ENCODE data around the gene IFNA1.

Gene IFNA1

DNA sequence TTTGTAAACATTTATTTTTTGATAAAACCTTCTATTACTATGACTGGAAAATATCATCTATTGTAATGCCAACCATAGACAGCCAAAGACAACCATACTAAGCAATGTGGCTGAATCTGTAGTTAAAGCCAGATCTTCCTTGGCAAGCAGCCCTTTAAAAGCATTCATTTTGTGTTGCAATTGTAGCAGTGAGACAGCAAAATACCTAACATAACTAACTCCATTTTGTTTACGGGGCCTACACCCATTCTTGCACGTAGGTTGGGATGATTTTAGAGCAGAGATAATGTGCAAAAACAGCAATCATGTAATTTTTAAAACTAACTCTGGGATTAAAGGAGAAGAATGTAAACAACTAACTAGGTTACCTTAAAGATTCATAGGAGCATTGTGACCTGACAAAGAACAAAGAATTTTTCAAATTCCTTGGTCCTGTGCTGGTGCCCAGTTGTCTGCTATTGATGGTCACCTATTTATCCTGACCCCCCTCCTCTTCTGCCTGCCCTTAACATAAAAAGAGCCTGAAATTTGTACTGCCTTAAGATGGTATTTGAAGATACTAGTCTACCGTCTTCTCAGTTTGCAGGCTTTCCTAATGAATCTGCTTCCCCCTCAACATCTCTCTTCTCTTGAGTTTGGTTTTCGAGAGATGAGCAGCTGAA, 10.6 kb downstream of the IFNA1 start:
- Histone ChIP-seq H3K4me1 (ENCODE audit: insufficient read depth, low read length) (0 out of 2 replicates have a peak, but pooled peaks cover 3% of the 10 kb centered on the region), H3K27me3 (ENCODE audit: insufficient read depth, low read length) (no peaks in the 10 kb centered on the region)
- 88% methylated on average over 2 of the region's 4 CpGs for WGBS

DNA sequence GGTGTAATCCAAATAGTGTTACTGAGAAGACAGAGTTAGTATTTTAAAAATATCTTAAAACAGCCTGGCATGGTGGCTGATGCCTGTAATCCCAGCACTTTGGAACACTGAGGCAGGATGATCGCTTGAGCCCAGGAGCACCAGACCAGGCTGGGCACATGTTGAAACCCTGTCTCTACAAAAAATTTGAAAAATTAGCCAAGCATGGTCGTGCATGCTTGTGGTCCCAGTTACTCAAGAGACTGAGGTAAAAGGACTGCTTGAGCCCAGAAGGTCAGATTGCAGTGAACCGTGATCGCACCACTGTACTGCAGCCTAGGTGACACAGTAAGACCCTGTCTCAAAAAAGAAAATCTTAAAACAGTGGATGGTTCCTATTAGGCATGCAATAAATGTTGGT, 12.4 kb downstream of the IFNA1 start:
- Histone ChIP-seq H3K9me3 (ENCODE audit: insufficient read depth, low read depth, low read length) (no peaks in the 10 kb centered on the region), H3K4me3 (ENCODE audit: low read length) (no peak overlapping the region), H3K36me3 (ENCODE audit: insufficient read depth, low read length) (no peaks in the 10 kb centered on the region), H3K4me1 (ENCODE audit: insufficient read depth, low read length) (0 out of 2 replicates have a peak, but pooled peaks cover 3% of the 10 kb centered on the region), H3K27ac (ENCODE audit: low read depth, low read length) (no peak overlapping the region), H3K27me3 (ENCODE audit: insufficient read depth, low read length) (no peaks in the 10 kb centered on the region), H3K9ac (ENCODE audit: low read depth, low read length) (no peak overlapping the region)
- WGBS, result 89% methylated on average over 4 of the region's 4 CpGs

More for the DNA sequence above, 10.6 kb downstream of the IFNA1 start:
- H3K9me3 ChIP-seq (ENCODE audit: insufficient read depth, low read depth, low read length), result no peaks in the 10 kb centered on the region
- H3K9ac ChIP-seq (ENCODE audit: low read depth, low read length), result no peak overlapping the region
- no peak overlapping the region for H3K4me3 ChIP-seq (ENCODE audit: low read length)
- no peak overlapping the region for H3K27ac ChIP-seq (ENCODE audit: low read depth, low read length)
- H3K36me3 ChIP-seq (ENCODE audit: insufficient read depth, low read length), result no peaks in the 10 kb centered on the region

DNA sequence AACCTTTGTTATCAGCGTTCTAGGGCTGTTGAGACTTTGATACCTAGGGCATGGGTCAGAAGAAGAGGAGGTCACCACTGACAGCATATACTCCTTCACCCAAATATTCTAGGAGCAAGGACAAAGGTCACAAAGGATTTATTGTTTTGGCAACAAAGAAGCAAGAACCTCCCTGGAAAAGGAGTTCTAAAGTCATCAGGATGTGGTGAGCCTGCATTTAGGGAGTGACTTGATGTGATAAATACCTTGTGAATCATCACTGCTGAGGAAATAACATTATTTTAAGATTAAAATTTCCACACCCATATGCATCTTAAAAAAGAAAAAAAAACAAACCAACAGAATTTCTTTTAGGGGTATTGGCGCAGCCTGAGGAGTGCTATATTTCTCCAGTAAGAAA, 13.9 kb downstream of the IFNA1 start:
- H3K36me3 ChIP-seq (ENCODE audit: insufficient read depth, low read length), result no peaks in the 10 kb centered on the region
- no peaks in the 10 kb centered on the region for H3K27me3 ChIP-seq (ENCODE audit: insufficient read depth, low read length)
- H3K4me3 ChIP-seq (ENCODE audit: low read length), result no peak overlapping the region
- no peak overlapping the region for H3K27ac ChIP-seq (ENCODE audit: low read depth, low read length)
- H3K4me1 ChIP-seq (ENCODE audit: insufficient read depth, low read length), result 0 out of 2 replicates have a peak, but pooled peaks cover 3% of the 10 kb centered on the region
- H3K9me3 ChIP-seq (ENCODE audit: insufficient read depth, low read depth, low read length), result no peaks in the 10 kb centered on the region
- H3K9ac ChIP-seq (ENCODE audit: low read depth, low read length), result no peak overlapping the region
- 100% methylated on average over 1 of the region's 2 CpGs for WGBS

DNA sequence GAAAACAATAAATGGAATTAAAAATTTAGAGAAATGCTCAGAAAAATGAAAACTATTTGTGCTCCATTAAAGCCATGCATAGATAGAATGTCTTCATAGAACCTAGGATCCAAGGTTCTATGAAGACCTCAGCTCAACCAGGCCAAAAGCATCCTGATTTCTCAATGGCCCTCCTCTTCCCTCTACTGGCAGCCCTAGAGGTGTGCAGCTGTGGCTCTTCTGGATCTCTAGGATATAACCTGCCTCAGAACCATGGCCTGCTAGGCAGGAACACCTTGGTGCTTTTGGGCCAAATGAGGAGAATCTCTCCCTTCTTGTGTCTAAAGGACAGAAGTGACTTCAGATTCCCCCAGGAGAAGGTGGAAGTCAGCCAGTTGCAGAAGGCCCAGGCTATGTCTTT, 15.1 kb downstream of the IFNA1 start:
- Histone ChIP-seq H3K4me3 (ENCODE audit: low read length) (no peak overlapping the region), H3K4me1 (ENCODE audit: insufficient read depth, low read length) (0 out of 2 replicates have a peak, but pooled peaks cover 3% of the 10 kb centered on the region), H3K27ac (ENCODE audit: low read depth, low read length) (no peak overlapping the region), H3K27me3 (ENCODE audit: insufficient read depth, low read length) (no peaks in the 10 kb centered on the region), H3K9ac (ENCODE audit: low read depth, low read length) (no peak overlapping the region), H3K9me3 (ENCODE audit: insufficient read depth, low read depth, low read length) (no peaks in the 10 kb centered on the region), H3K36me3 (ENCODE audit: insufficient read depth, low read length) (no peaks in the 10 kb centered on the region)

DNA sequence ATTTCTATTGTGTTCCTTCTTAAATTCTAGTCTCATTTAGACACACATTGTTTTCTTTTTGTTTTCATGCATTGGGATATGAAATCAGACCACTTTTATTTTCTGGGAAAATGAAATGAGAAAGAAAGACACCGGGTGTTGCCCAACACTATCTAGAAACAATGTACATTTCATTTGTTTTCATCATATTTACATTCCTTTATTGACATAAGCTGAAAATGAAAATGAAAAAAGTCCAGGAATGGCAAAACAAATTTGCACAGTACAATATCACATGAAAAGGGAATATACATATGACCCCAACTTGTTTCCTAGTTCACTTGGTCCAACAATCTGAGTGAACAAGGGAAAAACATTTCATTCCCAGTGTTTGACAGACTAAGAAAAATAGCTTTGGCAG, 21.1 kb downstream of the IFNA1 start:
- WGBS, result no CpG with 5 or more reads among the region's 1 CpG

DNA sequence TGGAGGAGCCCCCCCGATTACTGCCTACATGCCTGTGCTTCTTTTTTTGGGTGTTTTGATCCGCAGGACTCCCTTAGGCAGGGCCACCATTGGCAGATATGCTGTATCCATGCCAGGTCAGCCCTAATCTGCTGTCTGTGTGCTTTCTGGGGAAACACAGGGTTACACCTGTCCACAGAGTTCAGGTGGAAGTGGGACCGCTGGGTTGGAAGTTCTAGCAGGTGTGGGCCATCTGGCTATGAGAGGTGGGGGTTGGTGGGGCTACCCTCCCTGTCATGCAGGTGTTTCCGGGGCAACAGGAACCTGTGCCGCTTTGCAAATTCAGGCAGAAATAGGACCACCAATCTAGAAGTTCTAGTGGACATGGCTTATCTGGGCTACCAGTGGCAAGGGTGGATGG, 24.9 kb downstream of the IFNA1 start:
- 93% methylated on average over 5 of the region's 5 CpGs for WGBS
- no peaks in the 10 kb centered on the region for H3K27me3 ChIP-seq (ENCODE audit: insufficient read depth, low read length)

More for the DNA sequence above, 21.1 kb downstream of the IFNA1 start:
- H3K9ac ChIP-seq (ENCODE audit: low read depth, low read length), result no peak overlapping the region
- H3K27me3 ChIP-seq (ENCODE audit: insufficient read depth, low read length), result no peaks in the 10 kb centered on the region
- no peak overlapping the region for H3K27ac ChIP-seq (ENCODE audit: low read depth, low read length)
- H3K4me1 ChIP-seq (ENCODE audit: insufficient read depth, low read length), result no peaks in the 10 kb centered on the region
- no peak overlapping the region for H3K4me3 ChIP-seq (ENCODE audit: low read length)
- H3K9me3 ChIP-seq (ENCODE audit: insufficient read depth, low read depth, low read length), result peaks cover 5% of the 10 kb centered on the region; the same call in 1 of the 2 replicates
- no peaks in the 10 kb centered on the region for H3K36me3 ChIP-seq (ENCODE audit: insufficient read depth, low read length)

DNA sequence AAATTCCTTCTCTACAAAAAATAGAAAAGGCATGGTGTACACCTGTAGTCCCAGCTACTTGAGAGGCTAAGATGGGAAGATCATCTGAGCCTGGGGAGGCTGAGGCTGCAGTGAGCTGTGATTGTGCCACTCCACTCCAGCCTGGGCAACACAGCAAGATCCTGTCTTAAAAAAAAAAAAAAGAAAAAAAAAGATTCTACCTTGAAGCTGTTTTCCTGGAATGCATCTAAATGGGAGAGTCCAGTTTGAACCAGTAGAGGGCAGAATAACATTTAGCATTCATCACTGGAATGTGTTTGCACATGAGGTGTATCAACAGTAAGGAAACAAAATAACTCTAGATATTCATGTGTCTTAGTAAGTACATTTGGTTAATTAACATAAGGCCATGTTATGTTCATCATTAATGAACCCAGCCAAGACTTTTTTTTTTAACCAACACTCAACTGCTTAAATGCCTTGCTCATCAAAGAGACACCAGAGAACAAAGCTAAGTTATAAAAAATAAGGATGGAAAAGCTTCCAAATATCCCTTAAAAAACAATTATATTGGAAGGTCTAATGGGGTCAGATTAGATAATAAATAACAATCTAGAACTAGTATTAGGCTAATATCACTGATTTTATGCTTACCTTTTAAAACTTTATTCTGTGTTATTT, 25.8 kb downstream of the IFNA1 start:
- Histone ChIP-seq H3K9ac (ENCODE audit: low read depth, low read length) (no peak overlapping the region), H3K27ac (ENCODE audit: low read depth, low read length) (no peak overlapping the region), H3K27me3 (ENCODE audit: insufficient read depth, low read length) (no peaks in the 10 kb centered on the region), H3K4me1 (ENCODE audit: insufficient read depth, low read length) (0 out of 2 replicates have a peak, but pooled peaks cover under 1% of the 10 kb centered on the region), H3K36me3 (ENCODE audit: insufficient read depth, low read length) (no peaks in the 10 kb centered on the region), H3K9me3 (ENCODE audit: insufficient read depth, low read depth, low read length) (peaks cover 5% of the 10 kb centered on the region; the same call in 1 of the 2 replicates), H3K4me3 (ENCODE audit: low read length) (no peak overlapping the region)

More for the DNA sequence above, 24.9 kb downstream of the IFNA1 start:
- H3K4me1 ChIP-seq (ENCODE audit: insufficient read depth, low read length), result no peaks in the 10 kb centered on the region
- H3K27ac ChIP-seq (ENCODE audit: low read depth, low read length), result no peak overlapping the region
- H3K9me3 ChIP-seq (ENCODE audit: insufficient read depth, low read depth, low read length), result peaks cover 5% of the 10 kb centered on the region; the same call in 1 of the 2 replicates
- H3K4me3 ChIP-seq (ENCODE audit: low read length), result no peak overlapping the region
- H3K9ac ChIP-seq (ENCODE audit: low read depth, low read length), result no peak overlapping the region
- H3K36me3 ChIP-seq (ENCODE audit: insufficient read depth, low read length), result no peaks in the 10 kb centered on the region

DNA sequence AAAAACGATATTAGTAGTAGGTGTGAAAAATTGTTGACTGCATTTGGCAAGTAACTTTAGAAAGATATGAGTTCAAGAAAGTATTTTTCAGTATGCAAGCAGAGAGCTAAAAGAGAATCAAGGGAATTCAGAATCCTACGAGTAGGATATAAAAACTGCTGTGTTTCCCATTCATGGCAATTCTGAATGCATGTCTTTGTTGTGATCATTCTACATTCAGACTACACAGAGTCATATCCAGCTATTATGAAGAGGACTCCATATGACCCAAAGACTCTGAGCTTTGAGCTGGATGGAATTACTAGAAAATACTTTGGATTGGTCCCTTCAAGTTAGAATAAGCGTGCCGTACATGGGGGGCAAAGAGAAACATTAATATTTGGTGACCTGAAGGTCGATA, 29.9 kb downstream of the IFNA1 start:
- Histone ChIP-seq H3K27me3 (ENCODE audit: insufficient read depth, low read length) (no peaks in the 10 kb centered on the region), H3K4me3 (ENCODE audit: low read length) (no peak overlapping the region), H3K9ac (ENCODE audit: low read depth, low read length) (no peak overlapping the region), H3K9me3 (ENCODE audit: insufficient read depth, low read depth, low read length) (no peaks in the 10 kb centered on the region), H3K4me1 (ENCODE audit: insufficient read depth, low read length) (0 out of 2 replicates have a peak, but pooled peaks cover 7% of the 10 kb centered on the region), H3K36me3 (ENCODE audit: insufficient read depth, low read length) (no peaks in the 10 kb centered on the region), H3K27ac (ENCODE audit: low read depth, low read length) (no peak overlapping the region)
- WGBS, result 92% methylated on average over 5 of the region's 5 CpGs

DNA sequence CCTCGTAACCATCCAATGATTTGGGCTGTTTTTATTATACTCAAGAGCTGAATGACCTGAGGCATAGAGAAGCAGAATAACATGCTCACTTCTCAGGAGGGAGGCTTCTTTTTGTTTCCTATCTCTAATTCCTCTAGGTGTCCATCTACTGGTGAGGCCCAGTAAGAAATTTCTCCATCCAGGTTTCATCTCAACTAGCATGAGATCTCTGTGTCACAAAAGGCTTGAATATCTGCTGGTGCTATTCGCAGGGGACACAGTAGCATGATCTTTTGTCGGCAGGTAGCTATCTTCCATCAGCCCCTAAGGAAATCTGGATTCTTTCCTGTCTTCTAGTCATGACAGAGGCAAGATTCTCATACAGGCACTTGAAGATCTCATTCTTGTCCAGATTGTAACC, 33.0 kb downstream of the IFNA1 start:
- WGBS, result 93% methylated on average over 3 of the region's 3 CpGs
- Histone ChIP-seq H3K9ac (ENCODE audit: low read depth, low read length) (no peak overlapping the region), H3K4me3 (ENCODE audit: low read length) (no peak overlapping the region), H3K4me1 (ENCODE audit: insufficient read depth, low read length) (0 out of 2 replicates have a peak, but pooled peaks cover 7% of the 10 kb centered on the region), H3K27ac (ENCODE audit: low read depth, low read length) (no peak overlapping the region), H3K36me3 (ENCODE audit: insufficient read depth, low read length) (no peaks in the 10 kb centered on the region), H3K9me3 (ENCODE audit: insufficient read depth, low read depth, low read length) (no peaks in the 10 kb centered on the region), H3K27me3 (ENCODE audit: insufficient read depth, low read length) (no peaks in the 10 kb centered on the region)

DNA sequence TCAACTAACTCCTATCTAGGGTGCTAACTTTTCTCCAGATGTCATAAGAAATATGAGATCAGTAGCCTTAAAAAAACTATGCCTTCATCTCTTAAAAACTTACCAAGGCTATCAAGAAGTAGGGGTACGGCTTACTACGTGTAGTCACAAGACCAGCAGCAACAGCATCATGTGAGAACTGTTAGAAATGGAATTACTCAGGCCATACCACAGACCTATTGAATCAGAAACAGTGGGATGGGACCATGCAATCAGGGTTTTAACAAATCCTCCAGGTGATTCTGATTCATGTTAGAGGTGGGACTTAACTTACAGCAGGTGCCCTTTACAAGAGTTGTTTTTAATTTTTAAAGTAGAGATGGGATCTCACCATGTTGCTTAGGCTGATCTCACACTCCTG, 37.2 kb downstream of the IFNA1 start:
- Histone ChIP-seq H3K27me3 (ENCODE audit: insufficient read depth, low read length) (no peaks in the 10 kb centered on the region), H3K27ac (ENCODE audit: low read depth, low read length) (no peak overlapping the region), H3K36me3 (ENCODE audit: insufficient read depth, low read length) (no peaks in the 10 kb centered on the region), H3K4me1 (ENCODE audit: insufficient read depth, low read length) (no peaks in the 10 kb centered on the region), H3K9ac (ENCODE audit: low read depth, low read length) (no peak overlapping the region), H3K9me3 (ENCODE audit: insufficient read depth, low read depth, low read length) (no peaks in the 10 kb centered on the region), H3K4me3 (ENCODE audit: low read length) (no peak overlapping the region)
- 92% methylated on average over 2 of the region's 2 CpGs for WGBS

DNA sequence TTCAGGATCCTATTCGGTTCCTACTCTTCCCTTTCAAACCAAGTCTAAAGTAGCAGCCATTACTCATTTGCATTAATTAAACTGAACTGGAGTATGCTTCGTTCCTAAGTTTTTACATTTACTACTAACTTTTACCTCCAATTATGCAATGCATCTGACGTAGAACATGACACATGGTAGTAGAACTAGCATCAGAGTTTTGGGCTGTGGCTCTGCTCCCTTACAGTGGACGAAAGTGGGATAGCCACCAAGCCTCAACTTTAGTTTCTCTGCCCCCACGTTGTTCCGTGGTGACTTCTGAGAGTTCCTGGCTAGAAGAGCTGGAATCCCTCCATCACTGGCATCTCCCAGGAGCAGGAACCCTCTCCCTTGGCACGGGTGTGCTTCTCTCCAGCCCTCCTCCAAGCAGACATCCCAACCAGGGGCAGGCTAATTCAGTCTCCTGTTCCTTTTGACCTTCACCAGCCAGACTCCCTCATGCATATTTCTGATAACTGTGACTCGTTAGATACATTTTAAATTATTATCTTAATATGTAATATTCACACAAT, 39.0 kb downstream of the IFNA1 start:
- Histone ChIP-seq H3K9me3 (ENCODE audit: insufficient read depth, low read depth, low read length) (no peaks in the 10 kb centered on the region), H3K4me1 (ENCODE audit: insufficient read depth, low read length) (no peaks in the 10 kb centered on the region), H3K27me3 (ENCODE audit: insufficient read depth, low read length) (no peaks in the 10 kb centered on the region), H3K9ac (ENCODE audit: low read depth, low read length) (no peak overlapping the region), H3K4me3 (ENCODE audit: low read length) (no peak overlapping the region), H3K36me3 (ENCODE audit: insufficient read depth, low read length) (no peaks in the 10 kb centered on the region), H3K27ac (ENCODE audit: low read depth, low read length) (no peak overlapping the region)
- WGBS, result 88% methylated on average over 7 of the region's 8 CpGs
